Type B pancreatic cell (in vitro differentiated cells): Measurements from ENCODE around the gene ADNP. TPM values are rescaled to one million over a fixed set of nuclear protein-coding genes. Genes with fewer than 3 reads are reported as not detected.

ENCODE experiments used
- DNase-seq: peaks from one replicate; pipeline ENCODE4 v3.0.0; 2021; ENCODE audit warnings: mixed read lengths; ENCODE audit not compliant: unreplicated experiment; ENCODE audit errors: extremely low spot score
- H3K27ac Mint-ChIP-seq: 2 replicates; pipeline ENCODE4 v1.8.0; 2021; ENCODE audit warnings: mild to moderate bottlenecking, mixed read lengths
- H3K27me3 Mint-ChIP-seq: 2 replicates; pipeline ENCODE4 v1.8.0; 2021; ENCODE audit warnings: mixed read lengths
- H3K36me3 Mint-ChIP-seq: 2 replicates; pipeline ENCODE4 v1.8.0; 2021; ENCODE audit warnings: mixed read lengths
- H3K4me1 Mint-ChIP-seq: one replicate; pipeline ENCODE4 v1.8.0; 2021; ENCODE audit warnings: mixed read lengths; ENCODE audit not compliant: unreplicated experiment
- H3K4me3 Mint-ChIP-seq: 2 replicates; pipeline ENCODE4 v1.8.0; 2021; ENCODE audit warnings: mild to moderate bottlenecking, mixed read lengths
- H3K9me3 Mint-ChIP-seq: 2 replicates; pipeline ENCODE4 v1.8.0; 2021; ENCODE audit warnings: mixed read lengths
- total RNA-seq: library from RNA; stranded (reverse); gene quantifications from 2 replicates; pipeline ENCODE4 v1.2.1, GENCODE V29; 2021; ENCODE audit warnings: low replicate concordance
- TF ChIP-seq, protein P1 (sequence below): fragments of 200-600 bp; sonication (generic); conservative IDR thresholded peaks from 2 replicates; pipeline ENCODE4 v1.5.0; 2021; ENCODE audit warnings: antibody characterized with exemption, mild to moderate bottlenecking

The ADNP gene
- total RNA-seq, 1 donor from 2014 or later = 103 TPM

DNA sequence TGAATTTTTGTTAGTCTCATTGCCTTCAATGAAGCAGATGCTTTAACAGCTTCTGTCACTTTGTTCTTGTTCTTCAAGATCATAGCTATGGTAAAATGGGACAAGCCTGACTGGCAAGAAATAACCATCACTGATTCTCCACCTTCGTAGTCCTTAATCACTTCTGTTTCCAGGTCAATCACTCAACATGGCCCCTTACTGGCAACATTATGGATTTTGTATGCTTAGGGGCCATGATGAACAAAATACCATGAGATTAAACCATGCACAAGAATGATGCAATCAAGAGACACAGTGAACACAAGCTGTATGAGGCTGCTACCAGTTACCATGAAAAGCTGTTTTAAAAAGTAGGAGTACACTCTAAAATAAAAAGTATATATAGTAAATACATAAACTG, 32.8 kb downstream of the ADNP start:
- H3K4me3 Mint-ChIP-seq = no peak overlapping the region
- H3K36me3 Mint-ChIP-seq = peaks cover 30% of the 10 kb centered on the region
- H3K9me3 Mint-ChIP-seq = no peaks in the 10 kb centered on the region
- no peak for DNase-seq
- TF ChIP-seq, protein P1, sequence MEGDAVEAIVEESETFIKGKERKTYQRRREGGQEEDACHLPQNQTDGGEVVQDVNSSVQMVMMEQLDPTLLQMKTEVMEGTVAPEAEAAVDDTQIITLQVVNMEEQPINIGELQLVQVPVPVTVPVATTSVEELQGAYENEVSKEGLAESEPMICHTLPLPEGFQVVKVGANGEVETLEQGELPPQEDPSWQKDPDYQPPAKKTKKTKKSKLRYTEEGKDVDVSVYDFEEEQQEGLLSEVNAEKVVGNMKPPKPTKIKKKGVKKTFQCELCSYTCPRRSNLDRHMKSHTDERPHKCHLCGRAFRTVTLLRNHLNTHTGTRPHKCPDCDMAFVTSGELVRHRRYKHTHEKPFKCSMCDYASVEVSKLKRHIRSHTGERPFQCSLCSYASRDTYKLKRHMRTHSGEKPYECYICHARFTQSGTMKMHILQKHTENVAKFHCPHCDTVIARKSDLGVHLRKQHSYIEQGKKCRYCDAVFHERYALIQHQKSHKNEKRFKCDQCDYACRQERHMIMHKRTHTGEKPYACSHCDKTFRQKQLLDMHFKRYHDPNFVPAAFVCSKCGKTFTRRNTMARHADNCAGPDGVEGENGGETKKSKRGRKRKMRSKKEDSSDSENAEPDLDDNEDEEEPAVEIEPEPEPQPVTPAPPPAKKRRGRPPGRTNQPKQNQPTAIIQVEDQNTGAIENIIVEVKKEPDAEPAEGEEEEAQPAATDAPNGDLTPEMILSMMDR = no peak
- no peaks in the 10 kb centered on the region for H3K27me3 Mint-ChIP-seq
- H3K4me1 Mint-ChIP-seq = peaks cover 4% of the 10 kb centered on the region
- H3K27ac Mint-ChIP-seq = no peak overlapping the region

DNA sequence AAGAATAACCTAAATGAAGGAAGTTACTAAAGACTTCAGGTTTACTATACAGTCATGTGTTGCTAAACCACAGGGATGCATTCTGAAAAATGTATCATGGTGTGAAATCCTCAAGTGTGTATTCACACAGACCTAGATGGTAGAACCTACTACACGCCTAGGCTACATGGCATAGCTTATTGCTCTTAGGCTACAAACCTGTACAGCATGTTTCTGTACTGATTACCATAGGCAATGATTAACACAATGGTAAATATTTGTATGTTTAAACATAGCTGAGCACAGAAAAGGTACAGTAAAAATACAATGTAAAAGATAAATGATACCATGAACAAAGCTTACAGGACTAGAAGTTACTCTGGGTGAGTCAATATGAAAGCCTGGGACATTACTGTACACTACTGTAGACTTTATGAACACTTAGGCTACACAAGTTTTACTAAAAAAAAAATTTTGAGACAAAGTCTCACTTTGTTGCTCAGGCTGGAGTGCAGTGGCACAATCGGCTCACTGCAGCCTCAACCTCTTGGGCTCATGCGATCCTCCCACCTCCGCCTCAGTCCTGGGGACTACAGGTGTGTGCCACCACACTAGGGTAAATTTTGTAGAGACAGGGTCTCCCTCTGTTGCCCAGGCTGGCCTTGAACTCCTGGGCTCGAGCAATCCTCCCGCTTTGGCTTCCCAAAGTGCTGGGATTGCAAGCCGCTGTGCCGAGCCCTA, 36.0 kb downstream of the ADNP start:
- Mint-ChIP-seq H3K9me3 (no peaks in the 10 kb centered on the region), H3K27ac (no peak overlapping the region), H3K36me3 (peaks cover 47% of the 10 kb centered on the region), H3K4me1 (peaks cover 4% of the 10 kb centered on the region), H3K4me3 (no peak overlapping the region), H3K27me3 (no peaks in the 10 kb centered on the region)
- TF ChIP-seq, protein P1 = no peak
- no peak for DNase-seq

GRCh38 chr20:50893620-50894019, 37.6 kb downstream of the ADNP start:
- H3K36me3 Mint-ChIP-seq = peaks cover 58% of the 10 kb centered on the region
- no peak overlapping the region for H3K27ac Mint-ChIP-seq
- TF ChIP-seq, protein P1 = no peak
- peaks cover 4% of the 10 kb centered on the region for H3K4me1 Mint-ChIP-seq
- no peaks in the 10 kb centered on the region for H3K9me3 Mint-ChIP-seq
- H3K27me3 Mint-ChIP-seq = no peaks in the 10 kb centered on the region
- no peak overlapping the region for H3K4me3 Mint-ChIP-seq
- no peak for DNase-seq

- Mint-ChIP-seq H3K9me3 (no peaks in the 10 kb centered on the region), H3K27me3 (no peaks in the 10 kb centered on the region), H3K4me3 (no peak overlapping the region), H3K4me1 (peaks cover 4% of the 10 kb centered on the region), H3K27ac (peak overlapping the region; percentile 53), H3K36me3 (peaks cover 51% of the 10 kb centered on the region)
- TF ChIP-seq, protein P1 = no peak
- DNase-seq = no peak
These were observed 38.8 kb downstream of the ADNP start for GRCh38 chr20:50892394-50892793.

DNA sequence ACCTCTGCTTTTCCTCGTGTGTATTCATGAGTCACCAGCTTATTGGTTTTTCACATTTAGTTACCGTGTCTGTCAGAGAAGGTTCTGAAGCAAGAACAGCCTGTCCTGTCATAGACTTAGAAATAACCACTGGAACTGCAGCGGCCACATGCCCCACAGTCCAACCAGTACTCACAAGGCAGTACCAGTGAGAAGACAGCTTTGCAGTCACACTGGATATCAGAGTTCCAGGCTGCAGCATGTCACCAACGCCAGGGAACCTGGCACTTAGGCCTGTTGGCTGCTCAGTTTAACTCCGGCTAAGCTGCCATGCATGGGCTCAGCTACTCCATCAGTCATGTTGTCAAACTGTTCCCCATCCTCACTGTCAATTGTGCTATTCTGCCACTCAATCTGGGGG, 40.1 kb downstream of the ADNP start:
- DNase-seq = no peak
- H3K9me3 Mint-ChIP-seq = no peaks in the 10 kb centered on the region
- H3K36me3 Mint-ChIP-seq = peaks cover 48% of the 10 kb centered on the region
- H3K4me1 Mint-ChIP-seq = peaks cover 4% of the 10 kb centered on the region
- H3K4me3 Mint-ChIP-seq = no peak overlapping the region
- no peak overlapping the region for H3K27ac Mint-ChIP-seq
- TF ChIP-seq, protein P1 = no peak
- no peaks in the 10 kb centered on the region for H3K27me3 Mint-ChIP-seq

GRCh38 chr20:50887576-50887975, 43.7 kb downstream of the ADNP start:
- Mint-ChIP-seq H3K4me1 (peaks cover 4% of the 10 kb centered on the region), H3K27me3 (no peaks in the 10 kb centered on the region), H3K4me3 (no peak overlapping the region), H3K36me3 (peaks cover 27% of the 10 kb centered on the region), H3K9me3 (no peaks in the 10 kb centered on the region), H3K27ac (no peak overlapping the region)
- TF ChIP-seq, protein P1 = no peak
- no peak for DNase-seq
